ENCODE measurements around the gene HP. TPM values are rescaled to one million over a fixed set of nuclear protein-coding genes. Genes with fewer than 3 reads are reported as not detected.

Gene HP
- total and polyA plus RNA-seq, 2 of the 8 experiments (the other 6 are each of a cell fraction or from before 2014, with no cell fraction given): not detected

DNA sequence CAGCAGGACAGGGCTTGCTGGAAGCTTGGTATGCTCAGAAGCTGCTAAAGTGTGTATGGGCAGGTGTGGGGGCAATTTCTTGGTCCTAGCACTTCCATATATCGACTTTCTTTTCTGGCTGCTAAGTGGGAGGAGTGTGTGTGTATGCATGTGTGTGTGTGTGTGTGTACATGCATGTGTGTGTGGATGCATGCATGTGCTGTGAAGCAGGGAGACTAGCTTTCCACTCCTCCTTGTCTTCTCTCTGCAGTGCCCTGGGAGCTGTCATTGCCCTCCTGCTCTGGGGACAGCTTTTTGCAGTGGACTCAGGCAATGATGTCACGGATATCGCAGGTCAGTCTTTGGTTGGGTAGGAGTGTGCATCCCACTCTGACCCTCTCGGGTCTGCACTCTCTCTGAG is 1.6 kb downstream of the HP start (continued):
- TF ChIP-seq, protein P1, sequence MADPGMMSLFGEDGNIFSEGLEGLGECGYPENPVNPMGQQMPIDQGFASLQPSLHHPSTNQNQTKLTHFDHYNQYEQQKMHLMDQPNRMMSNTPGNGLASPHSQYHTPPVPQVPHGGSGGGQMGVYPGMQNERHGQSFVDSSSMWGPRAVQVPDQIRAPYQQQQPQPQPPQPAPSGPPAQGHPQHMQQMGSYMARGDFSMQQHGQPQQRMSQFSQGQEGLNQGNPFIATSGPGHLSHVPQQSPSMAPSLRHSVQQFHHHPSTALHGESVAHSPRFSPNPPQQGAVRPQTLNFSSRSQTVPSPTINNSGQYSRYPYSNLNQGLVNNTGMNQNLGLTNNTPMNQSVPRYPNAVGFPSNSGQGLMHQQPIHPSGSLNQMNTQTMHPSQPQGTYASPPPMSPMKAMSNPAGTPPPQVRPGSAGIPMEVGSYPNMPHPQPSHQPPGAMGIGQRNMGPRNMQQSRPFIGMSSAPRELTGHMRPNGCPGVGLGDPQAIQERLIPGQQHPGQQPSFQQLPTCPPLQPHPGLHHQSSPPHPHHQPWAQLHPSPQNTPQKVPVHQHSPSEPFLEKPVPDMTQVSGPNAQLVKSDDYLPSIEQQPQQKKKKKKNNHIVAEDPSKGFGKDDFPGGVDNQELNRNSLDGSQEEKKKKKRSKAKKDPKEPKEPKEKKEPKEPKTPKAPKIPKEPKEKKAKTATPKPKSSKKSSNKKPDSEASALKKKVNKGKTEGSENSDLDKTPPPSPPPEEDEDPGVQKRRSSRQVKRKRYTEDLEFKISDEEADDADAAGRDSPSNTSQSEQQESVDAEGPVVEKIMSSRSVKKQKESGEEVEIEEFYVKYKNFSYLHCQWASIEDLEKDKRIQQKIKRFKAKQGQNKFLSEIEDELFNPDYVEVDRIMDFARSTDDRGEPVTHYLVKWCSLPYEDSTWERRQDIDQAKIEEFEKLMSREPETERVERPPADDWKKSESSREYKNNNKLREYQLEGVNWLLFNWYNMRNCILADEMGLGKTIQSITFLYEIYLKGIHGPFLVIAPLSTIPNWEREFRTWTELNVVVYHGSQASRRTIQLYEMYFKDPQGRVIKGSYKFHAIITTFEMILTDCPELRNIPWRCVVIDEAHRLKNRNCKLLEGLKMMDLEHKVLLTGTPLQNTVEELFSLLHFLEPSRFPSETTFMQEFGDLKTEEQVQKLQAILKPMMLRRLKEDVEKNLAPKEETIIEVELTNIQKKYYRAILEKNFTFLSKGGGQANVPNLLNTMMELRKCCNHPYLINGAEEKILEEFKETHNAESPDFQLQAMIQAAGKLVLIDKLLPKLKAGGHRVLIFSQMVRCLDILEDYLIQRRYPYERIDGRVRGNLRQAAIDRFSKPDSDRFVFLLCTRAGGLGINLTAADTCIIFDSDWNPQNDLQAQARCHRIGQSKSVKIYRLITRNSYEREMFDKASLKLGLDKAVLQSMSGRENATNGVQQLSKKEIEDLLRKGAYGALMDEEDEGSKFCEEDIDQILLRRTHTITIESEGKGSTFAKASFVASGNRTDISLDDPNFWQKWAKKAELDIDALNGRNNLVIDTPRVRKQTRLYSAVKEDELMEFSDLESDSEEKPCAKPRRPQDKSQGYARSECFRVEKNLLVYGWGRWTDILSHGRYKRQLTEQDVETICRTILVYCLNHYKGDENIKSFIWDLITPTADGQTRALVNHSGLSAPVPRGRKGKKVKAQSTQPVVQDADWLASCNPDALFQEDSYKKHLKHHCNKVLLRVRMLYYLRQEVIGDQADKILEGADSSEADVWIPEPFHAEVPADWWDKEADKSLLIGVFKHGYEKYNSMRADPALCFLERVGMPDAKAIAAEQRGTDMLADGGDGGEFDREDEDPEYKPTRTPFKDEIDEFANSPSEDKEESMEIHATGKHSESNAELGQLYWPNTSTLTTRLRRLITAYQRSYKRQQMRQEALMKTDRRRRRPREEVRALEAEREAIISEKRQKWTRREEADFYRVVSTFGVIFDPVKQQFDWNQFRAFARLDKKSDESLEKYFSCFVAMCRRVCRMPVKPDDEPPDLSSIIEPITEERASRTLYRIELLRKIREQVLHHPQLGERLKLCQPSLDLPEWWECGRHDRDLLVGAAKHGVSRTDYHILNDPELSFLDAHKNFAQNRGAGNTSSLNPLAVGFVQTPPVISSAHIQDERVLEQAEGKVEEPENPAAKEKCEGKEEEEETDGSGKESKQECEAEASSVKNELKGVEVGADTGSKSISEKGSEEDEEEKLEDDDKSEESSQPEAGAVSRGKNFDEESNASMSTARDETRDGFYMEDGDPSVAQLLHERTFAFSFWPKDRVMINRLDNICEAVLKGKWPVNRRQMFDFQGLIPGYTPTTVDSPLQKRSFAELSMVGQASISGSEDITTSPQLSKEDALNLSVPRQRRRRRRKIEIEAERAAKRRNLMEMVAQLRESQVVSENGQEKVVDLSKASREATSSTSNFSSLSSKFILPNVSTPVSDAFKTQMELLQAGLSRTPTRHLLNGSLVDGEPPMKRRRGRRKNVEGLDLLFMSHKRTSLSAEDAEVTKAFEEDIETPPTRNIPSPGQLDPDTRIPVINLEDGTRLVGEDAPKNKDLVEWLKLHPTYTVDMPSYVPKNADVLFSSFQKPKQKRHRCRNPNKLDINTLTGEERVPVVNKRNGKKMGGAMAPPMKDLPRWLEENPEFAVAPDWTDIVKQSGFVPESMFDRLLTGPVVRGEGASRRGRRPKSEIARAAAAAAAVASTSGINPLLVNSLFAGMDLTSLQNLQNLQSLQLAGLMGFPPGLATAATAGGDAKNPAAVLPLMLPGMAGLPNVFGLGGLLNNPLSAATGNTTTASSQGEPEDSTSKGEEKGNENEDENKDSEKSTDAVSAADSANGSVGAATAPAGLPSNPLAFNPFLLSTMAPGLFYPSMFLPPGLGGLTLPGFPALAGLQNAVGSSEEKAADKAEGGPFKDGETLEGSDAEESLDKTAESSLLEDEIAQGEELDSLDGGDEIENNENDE (IDR thresholded peaks at IDR 0.05; ENCODE audit: insufficient replicate concordance, low read length): no peak
- TF ChIP-seq SRF (IDR thresholded peaks at IDR 0.05; ENCODE audit: low read depth, low read length): no peak
- TF ChIP-seq CTBP2 (IDR thresholded peaks at IDR 0.05; ENCODE audit: borderline replicate concordance, insufficient read depth, insufficient read length, low read length): no peak
- no peak for TF ChIP-seq CHD1 (IDR thresholded peaks at IDR 0.05; ENCODE audit: low read depth, low read length)
- no peak for TF ChIP-seq POLR2AphosphoS5 (IDR thresholded peaks at IDR 0.05; ENCODE audit: low read depth, low read length)
- no peak for TF ChIP-seq JUND (IDR thresholded peaks at IDR 0.05; ENCODE audit: low read length)
- no peak for TF ChIP-seq TBP (IDR thresholded peaks at IDR 0.05; ENCODE audit: low read depth, low read length)

Measured in H1 (cell line).